ENCODE measurements around the gene LPAR3. TPM values are rescaled to one million over a fixed set of nuclear protein-coding genes. Genes with fewer than 3 reads are reported as not detected.
"Not testable (repeated sequence)": the region's sequence is repeated elsewhere in the genome, so short reads cannot be mapped to it uniquely, and the experiment has no call there.

LPAR3 gene
- total and polyA plus RNA-seq, 2 of the 13 experiments (the other 11 are each of a cell fraction or from before 2014, with no cell fraction given), result not detected

GRCh38 chr1:84912726-84913554 lies 19.9 kb upstream of the LPAR3 start:
- Histone ChIP-seq H3K9ac (ENCODE audit: insufficient read depth, low read depth, low read length) (no peak overlapping the region), H3K27ac (ENCODE audit: extremely low read length, insufficient read depth, low read length) (no peak overlapping the region), H3K4me2 (ENCODE audit: low read depth, low read length) (no peak overlapping the region), H3K9me3 (ENCODE audit: low read length) (no peaks in the 10 kb centered on the region), H3K27me3 (ENCODE audit: control insufficient read depth in 1 of 2, insufficient read depth in 2 of 2, low read length in 2 of 2) (0 out of 5 replicates have a peak, but pooled peaks cover 0 to 4% of the 10 kb centered on the region in 2 experiments), H2AFZ (ENCODE audit: low read length) (no peak overlapping the region), H3K79me2 (ENCODE audit: insufficient read depth, low read length) (no peaks in the 10 kb centered on the region), H4K20me1 (ENCODE audit: insufficient read depth, low read length) (no peaks in the 10 kb centered on the region), H3K4me1 (ENCODE audit: insufficient read depth, low read length) (no peaks in the 10 kb centered on the region), H3K36me3 (replicated peaks in 1 of 2; ENCODE audit: control insufficient read depth in 1 of 2, insufficient read depth in 2 of 2, low read length in 2 of 2) (no peaks in the 10 kb centered on the region), H3K4me3 (replicated peaks in 1 of 3; ENCODE audit: insufficient read depth in 1 of 3, low read depth in 2 of 3, low read length in 3 of 3) (no peak overlapping the region)
- intact Hi-C loops (cut with micrococcal nuclease; ENCODE audit: unreplicated experiment), result no loop called here
- in situ Hi-C loops (cut with HindIII; ENCODE audit: extremely low pct_ligation_motif_present, low pct_unique_long_range_greater_than_20kb), result no loop called here
- BruUV-seq (replicated peaks), result no TSS peak
- ChIA-PET CTCF (ENCODE audit: low intra/inter-chr PET ratio, low total read pairs) (no interaction called here), POLR2A (no interaction called here)
- no peak for FAIRE-seq
- DNase-seq (ENCODE audit: low spot score), result no peak
- WGBS (ENCODE audit: low lambda C conversion rate), result 29% methylated on average over 3 of the region's 3 CpGs
- ATAC-seq, result no peak
- TF ChIP-seq ZNF547 (CRISPR knock-in tag; IDR thresholded peaks at IDR 0.05), result no peak
- no peak for TF ChIP-seq NFIC (IDR thresholded peaks at IDR 0.05; ENCODE audit: low read length)
- no peak for TF ChIP-seq SATB2 (CRISPR knock-in tag; IDR thresholded peaks at IDR 0.05)
- TF ChIP-seq HOXA9 (CRISPR knock-in tag; IDR thresholded peaks at IDR 0.05; ENCODE audit: borderline replicate concordance), result no peak
- no peak for TF ChIP-seq EZH2 (conservative IDR thresholded peaks at IDR 0.05; ENCODE audit: low read depth, low read length)

GRCh38 chr1:84908746-84909464 lies 15.9 kb upstream of the LPAR3 start:
- intact Hi-C loops (cut with micrococcal nuclease; ENCODE audit: unreplicated experiment); FAIRE-seq; H3K4me1 ChIP-seq (ENCODE audit: insufficient read depth, low read length); H3K4me2 ChIP-seq (ENCODE audit: low read depth, low read length); H3K27ac ChIP-seq (ENCODE audit: extremely low read length, insufficient read depth, low read length); H2AFZ ChIP-seq (ENCODE audit: low read length); CTCF ChIA-PET (ENCODE audit: low intra/inter-chr PET ratio, low total read pairs); POLR2A ChIA-PET; in situ Hi-C loops (cut with HindIII; ENCODE audit: extremely low pct_ligation_motif_present, low pct_unique_long_range_greater_than_20kb); H4K20me1 ChIP-seq (ENCODE audit: insufficient read depth, low read length); H3K36me3 ChIP-seq (replicated peaks in 1 of 2; ENCODE audit: control insufficient read depth in 1 of 2, insufficient read depth in 2 of 2, low read length in 2 of 2); H3K9ac ChIP-seq (ENCODE audit: insufficient read depth, low read depth, low read length); BruUV-seq (replicated peaks); DNase-seq (ENCODE audit: low spot score); H3K9me3 ChIP-seq (ENCODE audit: low read length); H3K27me3 ChIP-seq (ENCODE audit: control insufficient read depth in 1 of 2, insufficient read depth in 2 of 2, low read length in 2 of 2); H3K79me2 ChIP-seq (ENCODE audit: insufficient read depth, low read length); ATAC-seq; H3K4me3 ChIP-seq (replicated peaks in 1 of 3; ENCODE audit: insufficient read depth in 1 of 3, low read depth in 2 of 3, low read length in 3 of 3): not testable (repeated sequence)
- 17% methylated on average over 4 of the region's 4 CpGs for WGBS (ENCODE audit: low lambda C conversion rate)

Data from HepG2 (cell line).